ENCODE measurements around the gene ZGLP1. TPM values are rescaled to one million over a fixed set of nuclear protein-coding genes. Genes with fewer than 3 reads are reported as not detected.

The ZGLP1 gene
- polyA plus RNA-seq, 4 donors, result 4.4 to 10.6 (median 5.3) TPM

- no peak for DNase-seq (ENCODE audit: low read depth in 4 of 4, low spot score in 3 of 4)
Observed at GRCh38 chr19:10328558-10329429, 19.2 kb upstream of the ZGLP1 start.

- no peak for DNase-seq (ENCODE audit: low read depth in 4 of 4, low spot score in 3 of 4)
Observed at GRCh38 chr19:10327793-10328192, 18.2 kb upstream of the ZGLP1 start.

- DNase-seq (ENCODE audit: low read depth in 4 of 4, low spot score in 3 of 4), result no peak
Observed at GRCh38 chr19:10325732-10326131, 16.1 kb upstream of the ZGLP1 start.

GRCh38 chr19:10321874-10322835 lies 12.5 kb upstream of the ZGLP1 start:
- no peak for DNase-seq (ENCODE audit: low read depth in 4 of 4, low spot score in 3 of 4)

- no peak for DNase-seq (ENCODE audit: low read depth in 4 of 4, low spot score in 3 of 4)
Observed at GRCh38 chr19:10321417-10321797, 11.8 kb upstream of the ZGLP1 start.

- no peak for DNase-seq (ENCODE audit: low read depth in 4 of 4, low spot score in 3 of 4)
Observed at GRCh38 chr19:10320602-10321416, 11.2 kb upstream of the ZGLP1 start.

- DNase-seq (ENCODE audit: low read depth in 4 of 4, low spot score in 3 of 4), result no peak
Observed at GRCh38 chr19:10318807-10319682, 9.4 kb upstream of the ZGLP1 start.

GRCh38 chr19:10317857-10318462 lies 8.3 kb upstream of the ZGLP1 start:
- no peak for DNase-seq (ENCODE audit: low read depth in 4 of 4, low spot score in 3 of 4)

GRCh38 chr19:10317045-10317856 lies 7.6 kb upstream of the ZGLP1 start:
- no peak for DNase-seq (ENCODE audit: low read depth in 4 of 4, low spot score in 3 of 4)

GRCh38 chr19:10316229-10317044 lies 6.8 kb upstream of the ZGLP1 start:
- DNase-seq (ENCODE audit: low read depth in 4 of 4, low spot score in 3 of 4), result no peak

- no peak for DNase-seq (ENCODE audit: low read depth in 4 of 4, low spot score in 3 of 4)
Observed at GRCh38 chr19:10315335-10316214, 6.0 kb upstream of the ZGLP1 start, which contains the start of gene FDX2. FDX2 (minus strand) TSS chr19:10316015; CDS start chr19:10315996, 19 bp downstream.

GRCh38 chr19:10306327-10306726 lies 3.3 kb downstream of the ZGLP1 start:
- no peak for DNase-seq (ENCODE audit: low read depth in 4 of 4, low spot score in 3 of 4)

- DNase-seq (ENCODE audit: low read depth in 4 of 4, low spot score in 3 of 4), result no peak
Observed at GRCh38 chr19:10305139-10305806, 4.3 kb downstream of the ZGLP1 start.

GRCh38 chr19:10299545-10300458 lies 9.8 kb downstream of the ZGLP1 start:
- DNase-seq (ENCODE audit: low read depth in 4 of 4, low spot score in 3 of 4), result no peak

Data from left renal pelvis (tissue), 4 donors.